Ramos (cell line): Measurements from ENCODE around the gene ALDH16A1.
"Not testable (repeated sequence)": the region's sequence is repeated elsewhere in the genome, so short reads cannot be mapped to it uniquely, and the experiment has no call there.

Source experiments
- in situ Hi-C: fragments of 300-500 bp; cut with MboI; formaldehyde crosslinking; loops from one replicate; pipeline ENCODE4 v1.14.3; 2022; ENCODE audit warnings: low sequenced_read_pairs; ENCODE audit not compliant: unreplicated experiment

ALDH16A1 gene

GRCh38 chr19:49438261-49438660, 14.8 kb upstream of the ALDH16A1 start:
- in situ Hi-C loops, result loop anchor here (5.0 kb wide), 1 partner anchor 46 kb away; no protein-coding TSS in a partner anchor

- in situ Hi-C loops, result loop anchor here (5.0 kb wide), 1 partner anchor 48 kb away; no protein-coding TSS in a partner anchor
These were observed 13.2 kb upstream of the ALDH16A1 start for GRCh38 chr19:49439836-49440235.

- in situ Hi-C loops, result no loop called here
These were observed 12.4 kb upstream of the ALDH16A1 start for GRCh38 chr19:49440439-49441209.

- in situ Hi-C loops, result no loop called here
These were observed 11.6 kb upstream of the ALDH16A1 start, which contains the start of gene SLC17A7 for GRCh38 chr19:49441210-49441959. TSS of gene SLC17A7 (minus strand) at chr19:49441527. CDS start at chr19:49441379, 148 bp downstream.

- in situ Hi-C loops, result no loop called here
These were observed 11.1 kb upstream of the ALDH16A1 start for GRCh38 chr19:49441960-49442350.

- in situ Hi-C loops, result no loop called here
These were observed 10.7 kb upstream of the ALDH16A1 start for GRCh38 chr19:49442354-49442753.

- in situ Hi-C loops, result no loop called here
These were observed 10.2 kb upstream of the ALDH16A1 start for GRCh38 chr19:49442771-49443365.

- in situ Hi-C loops, result no loop called here
These were observed 9.5 kb upstream of the ALDH16A1 start for GRCh38 chr19:49443366-49444099.

GRCh38 chr19:49444100-49444700, 8.8 kb upstream of the ALDH16A1 start:
- in situ Hi-C loops, result not testable (repeated sequence)

GRCh38 chr19:49445997-49446396, 7.0 kb upstream of the ALDH16A1 start:
- in situ Hi-C loops, result no loop called here

GRCh38 chr19:49447485-49448431, 5.3 kb upstream of the ALDH16A1 start:
- in situ Hi-C loops, result no loop called here

GRCh38 chr19:49448432-49448786, 4.6 kb upstream of the ALDH16A1 start:
- in situ Hi-C loops, result no loop called here

GRCh38 chr19:49450405-49450804, 2.6 kb upstream of the ALDH16A1 start:
- in situ Hi-C loops, result no loop called here

- in situ Hi-C loops, result no loop called here
These were observed 1.4 kb upstream of the ALDH16A1 start, which contains the start of gene PIH1D1 for GRCh38 chr19:49451430-49452181. TSS of gene PIH1D1 (minus strand) at chr19:49451814. CDS start at chr19:49451574, 240 bp downstream.

- in situ Hi-C loops, result no loop called here
These were observed 774 bp downstream of the ALDH16A1 start for GRCh38 chr19:49453757-49454240.

- in situ Hi-C loops, result no loop called here
These were observed 2.7 kb downstream of the ALDH16A1 start for GRCh38 chr19:49455773-49456172.

- in situ Hi-C loops, result no loop called here
These were observed 3.3 kb downstream of the ALDH16A1 start for GRCh38 chr19:49456326-49456725.

GRCh38 chr19:49458567-49458903, 5.5 kb downstream of the ALDH16A1 start:
- in situ Hi-C loops, result no loop called here
